Smooth muscle cell (in vitro differentiated cells): ENCODE results near the gene CFAP251. TPM values are rescaled to one million over a fixed set of nuclear protein-coding genes. Genes with fewer than 3 reads are reported as not detected.

ENCODE experiments used
- DNase-seq: peaks from one replicate; lab custom pipeline; 2025; ENCODE audit not compliant: unreplicated experiment; lab: John Stamatoyannopoulos, UW
- H2AFZ ChIP-seq: fragments of 200-600 bp; sonication (generic); 2 replicates; pipeline ENCODE4 v1.6.0; 2016; ENCODE audit warnings: antibody characterized with exemption, low read depth, mild to moderate bottlenecking
- H3F3A ChIP-seq: fragments of 200-600 bp; sonication (generic); 2 replicates; pipeline ENCODE4 v1.6.0; 2017; ENCODE audit warnings: antibody characterized with exemption, low read depth
- H3K27ac ChIP-seq: fragments of 200-600 bp; sonication (generic); 2 replicates; pipeline ENCODE4 v1.5.1; 2016; ENCODE audit warnings: low read depth, mild to moderate bottlenecking
- H3K27me3 ChIP-seq: fragments of 200-600 bp; sonication (generic); 2 replicates; pipeline ENCODE4 v1.6.1; 2016; ENCODE audit warnings: low read depth, mild to moderate bottlenecking
- H3K36me3 ChIP-seq: fragments of 200-600 bp; sonication (generic); 2 replicates; pipeline ENCODE4 v1.5.1; 2016; ENCODE audit warnings: low read depth
- H3K4me1 ChIP-seq: fragments of 200-600 bp; sonication (generic); 2 replicates; pipeline ENCODE4 v1.5.1; 2016; ENCODE audit warnings: low read depth
- H3K4me2 ChIP-seq: fragments of 200-600 bp; sonication (generic); 2 replicates; pipeline ENCODE4 v1.6.0; 2016; ENCODE audit warnings: mild to moderate bottlenecking
- H3K4me3 ChIP-seq: fragments of 200-600 bp; sonication (generic); 2 replicates; pipeline ENCODE4 v1.5.1; 2016; ENCODE audit warnings: mild to moderate bottlenecking
- H3K79me2 ChIP-seq: fragments of 200-600 bp; sonication (generic); 2 replicates; pipeline ENCODE4 v1.6.0; 2016; ENCODE audit warnings: low read depth, mild to moderate bottlenecking
- H3K9ac ChIP-seq: fragments of 200-600 bp; sonication (generic); 2 replicates; pipeline ENCODE4 v1.6.0; 2016; ENCODE audit warnings: low read depth
- H3K9me3 ChIP-seq: fragments of 200-600 bp; sonication (generic); replicated peaks from 2 replicates; pipeline ENCODE4 v1.5.1; 2016; ENCODE audit warnings: low read depth
- H4K20me1 ChIP-seq: fragments of 200-600 bp; sonication (generic); 2 replicates; pipeline ENCODE4 v1.6.0; 2016; ENCODE audit warnings: low read depth
- WGBS: methylation state at CpG from one replicate; pipeline ENCODE4 v1.1.7; 2016; ENCODE audit warnings: low lambda C conversion rate; 5-methylcytosine and 5-hydroxymethylcytosine counted together
- polyA plus RNA-seq: library from polyadenylated mRNA; unstranded; fragments of >200 nt; fragmentation: Nextera tagmentation; extraction: Ambion mirVana; gene quantifications from 2 replicates; pipeline ENCODE4 v1.2.1, GENCODE V29; 2016
- total RNA-seq: library from RNA; depleted of rRNA; stranded (reverse); fragments of >200 nt; gene quantifications from 2 replicates; pipeline ENCODE4 v1.2.3, GENCODE V29; 2014
- TF ChIP-seq, protein P1 (sequence below): fragments of 200-600 bp; sonication (generic); IDR thresholded peaks from 2 replicates; pipeline ENCODE4 v1.5.1; 2017; ENCODE audit warnings: borderline replicate concordance, mild to moderate bottlenecking, antibody characterized with exemption; ENCODE audit not compliant: insufficient read depth, poor library complexity, severe bottlenecking

The CFAP251 gene
- total and polyA plus RNA-seq, 2 experiments from 2014 or later: 1.2 to 5.0 TPM

DNA sequence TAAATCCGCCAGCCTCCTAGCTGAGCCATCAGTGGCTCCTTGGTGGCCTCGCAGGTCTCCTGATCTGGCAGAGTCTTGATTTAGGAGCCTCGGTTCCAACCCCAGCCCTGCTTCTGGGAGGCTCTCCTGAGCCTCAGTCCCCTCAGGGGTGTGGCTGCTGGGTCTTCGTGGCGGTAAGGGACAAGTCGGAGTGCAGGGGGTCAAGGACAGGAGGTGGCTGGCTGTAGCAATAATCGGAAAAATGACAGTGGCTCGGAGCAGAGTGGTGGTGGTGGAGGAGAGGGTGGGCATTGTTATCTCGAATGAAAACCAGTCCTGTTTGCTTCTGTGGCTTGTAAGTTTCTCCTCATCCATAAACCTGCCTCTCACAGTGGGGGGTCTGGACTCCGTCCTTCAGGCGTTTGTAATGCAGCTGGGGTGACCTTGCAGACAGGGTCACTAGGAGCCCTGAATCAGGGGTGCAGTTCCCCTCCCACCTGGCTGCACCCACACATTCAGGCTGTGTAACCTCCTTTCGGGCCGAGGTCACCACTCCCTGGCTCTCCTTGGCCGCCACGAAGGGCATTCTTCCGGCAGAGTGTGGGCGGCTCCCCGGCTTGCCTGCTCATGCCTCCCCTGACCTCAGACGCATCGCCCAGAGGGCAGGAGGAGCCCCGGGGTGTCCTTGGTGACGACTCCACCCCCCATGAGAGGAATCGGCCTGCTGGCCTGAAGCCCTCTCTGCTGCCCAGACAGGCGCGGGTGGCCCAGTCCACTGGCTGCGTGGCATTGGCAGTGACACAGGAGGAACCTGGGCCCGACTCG lies 111.4 kb downstream of the CFAP251 start:
- 74% methylated on average over 28 of the region's 28 CpGs for WGBS
- H3K4me3 ChIP-seq: no peak overlapping the region
- H4K20me1 ChIP-seq: peaks cover 7% of the 10 kb centered on the region
- TF ChIP-seq, protein P1, sequence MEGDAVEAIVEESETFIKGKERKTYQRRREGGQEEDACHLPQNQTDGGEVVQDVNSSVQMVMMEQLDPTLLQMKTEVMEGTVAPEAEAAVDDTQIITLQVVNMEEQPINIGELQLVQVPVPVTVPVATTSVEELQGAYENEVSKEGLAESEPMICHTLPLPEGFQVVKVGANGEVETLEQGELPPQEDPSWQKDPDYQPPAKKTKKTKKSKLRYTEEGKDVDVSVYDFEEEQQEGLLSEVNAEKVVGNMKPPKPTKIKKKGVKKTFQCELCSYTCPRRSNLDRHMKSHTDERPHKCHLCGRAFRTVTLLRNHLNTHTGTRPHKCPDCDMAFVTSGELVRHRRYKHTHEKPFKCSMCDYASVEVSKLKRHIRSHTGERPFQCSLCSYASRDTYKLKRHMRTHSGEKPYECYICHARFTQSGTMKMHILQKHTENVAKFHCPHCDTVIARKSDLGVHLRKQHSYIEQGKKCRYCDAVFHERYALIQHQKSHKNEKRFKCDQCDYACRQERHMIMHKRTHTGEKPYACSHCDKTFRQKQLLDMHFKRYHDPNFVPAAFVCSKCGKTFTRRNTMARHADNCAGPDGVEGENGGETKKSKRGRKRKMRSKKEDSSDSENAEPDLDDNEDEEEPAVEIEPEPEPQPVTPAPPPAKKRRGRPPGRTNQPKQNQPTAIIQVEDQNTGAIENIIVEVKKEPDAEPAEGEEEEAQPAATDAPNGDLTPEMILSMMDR: no peak
- H3K79me2 ChIP-seq: no peaks in the 10 kb centered on the region
- H3K4me2 ChIP-seq: no peak overlapping the region
- no peak overlapping the region for H3K9ac ChIP-seq
- no peak for DNase-seq
- no peaks in the 10 kb centered on the region for H3K9me3 ChIP-seq
- no peaks in the 10 kb centered on the region for H3K4me1 ChIP-seq
- no peak overlapping the region for H2AFZ ChIP-seq
- H3K36me3 ChIP-seq: no peaks in the 10 kb centered on the region
- H3F3A ChIP-seq: no peaks in the 10 kb centered on the region
- no peaks in the 10 kb centered on the region for H3K27me3 ChIP-seq
- H3K27ac ChIP-seq: no peak overlapping the region

DNA sequence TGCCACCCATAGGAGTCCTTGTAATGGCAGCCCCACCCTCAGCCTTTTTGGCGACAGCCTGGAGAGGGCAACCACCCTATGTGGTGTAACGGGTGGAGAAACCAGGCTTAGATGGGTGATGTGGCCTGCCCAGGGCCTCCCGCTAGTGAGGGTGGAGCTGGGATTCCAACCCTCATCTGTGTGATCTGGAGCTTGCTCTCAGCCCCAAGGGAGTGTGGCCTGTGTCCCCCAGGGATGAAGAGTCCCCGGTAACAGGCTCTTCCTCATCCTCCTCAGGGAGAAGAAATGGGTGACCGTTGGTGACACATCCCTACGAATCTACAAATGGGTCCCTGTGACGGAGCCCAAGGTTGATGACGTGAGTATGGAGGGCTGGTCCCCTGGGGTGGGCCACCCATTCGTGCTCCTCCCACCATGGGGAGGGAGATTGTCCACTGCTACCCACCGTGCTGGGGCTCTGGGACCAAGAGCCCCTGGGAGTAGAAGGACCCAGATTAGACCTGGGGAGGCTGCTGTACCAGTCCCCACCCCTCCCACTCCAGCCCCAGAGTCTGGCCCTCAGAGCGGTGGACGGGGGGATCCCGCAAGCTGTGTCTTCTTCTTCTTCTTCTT lies 112.1 kb downstream of the CFAP251 start:
- no peak overlapping the region for H3K4me3 ChIP-seq
- no peak overlapping the region for H3K27ac ChIP-seq
- 96% methylated on average over 13 of the region's 13 CpGs for WGBS
- no peaks in the 10 kb centered on the region for H3F3A ChIP-seq
- no peak for DNase-seq
- H3K36me3 ChIP-seq: no peaks in the 10 kb centered on the region
- no peaks in the 10 kb centered on the region for H3K9me3 ChIP-seq
- H3K79me2 ChIP-seq: no peaks in the 10 kb centered on the region
- no peak overlapping the region for H2AFZ ChIP-seq
- no peaks in the 10 kb centered on the region for H3K4me1 ChIP-seq
- TF ChIP-seq, protein P1: no peak
- no peak overlapping the region for H3K9ac ChIP-seq
- peaks cover 7% of the 10 kb centered on the region for H4K20me1 ChIP-seq
- no peaks in the 10 kb centered on the region for H3K27me3 ChIP-seq
- no peak overlapping the region for H3K4me2 ChIP-seq

DNA sequence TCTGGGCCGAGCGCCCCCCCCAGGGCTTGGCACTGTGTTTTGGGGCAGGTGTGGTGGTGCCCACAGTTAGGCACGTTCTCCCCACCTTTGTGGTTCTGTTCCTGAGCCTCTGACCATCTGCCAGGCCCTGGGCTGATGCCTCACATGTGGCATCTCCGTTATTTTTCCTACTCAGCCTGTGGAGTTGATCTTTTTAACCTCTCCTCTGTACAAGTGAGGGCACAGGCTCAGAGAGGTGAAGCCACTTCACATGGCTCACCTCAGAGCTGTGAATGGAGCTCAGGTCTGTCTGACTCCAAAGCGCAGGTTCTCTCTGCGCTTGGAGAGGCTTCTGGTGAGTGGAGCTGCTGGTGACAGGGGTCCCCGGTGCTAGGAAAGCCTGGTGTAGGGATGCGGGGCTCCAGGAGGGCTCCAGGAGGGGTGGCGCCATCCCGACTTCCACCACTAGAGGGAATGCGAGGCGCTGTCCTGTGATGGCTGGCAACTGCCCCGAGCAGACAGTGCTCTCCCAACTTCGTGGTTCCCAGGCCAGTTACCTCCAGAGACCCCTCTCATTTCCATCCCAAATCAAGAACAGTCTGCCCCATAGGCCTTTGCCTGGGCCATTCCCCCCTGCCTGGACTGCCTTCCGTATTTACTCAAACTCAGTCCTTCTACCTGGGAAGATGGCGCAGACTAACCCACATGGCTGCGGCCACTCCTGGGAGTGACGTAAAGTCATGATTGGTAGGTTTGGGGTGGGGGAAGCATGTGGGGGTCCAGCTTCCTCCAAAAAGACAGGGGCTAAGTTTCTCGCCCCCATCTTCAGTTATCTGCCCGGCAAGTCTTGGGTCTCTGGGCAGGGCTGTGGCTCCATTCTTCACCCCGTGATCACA lies 113.2 kb downstream of the CFAP251 start:
- Histone ChIP-seq H3K9ac (no peak overlapping the region), H3K4me2 (no peak overlapping the region), H4K20me1 (peaks cover 4% of the 10 kb centered on the region), H3K4me1 (no peaks in the 10 kb centered on the region), H3K79me2 (no peaks in the 10 kb centered on the region), H3K36me3 (no peaks in the 10 kb centered on the region), H2AFZ (no peak overlapping the region), H3K9me3 (no peaks in the 10 kb centered on the region), H3K4me3 (no peak overlapping the region), H3K27ac (no peak overlapping the region), H3K27me3 (no peaks in the 10 kb centered on the region), H3F3A (no peaks in the 10 kb centered on the region)
- DNase-seq: peak; percentile 1
- TF ChIP-seq, protein P1: peak; percentile 54
- WGBS: 69% methylated on average over 20 of the region's 21 CpGs
